Colonic mucosa (tissue), 4 donors: ENCODE measurements around the gene SYT17. TPM values are rescaled to one million over a fixed set of nuclear protein-coding genes. Genes with fewer than 3 reads are reported as not detected.

Source experiments
- DNase-seq: peaks from one replicate; pipeline ENCODE4 v3.0.0-alpha.2; 2020
- H3K27ac ChIP-seq: fragments of 200-600 bp; one replicate; pipeline ENCODE4 v1.8.0; 2021
- H3K27me3 ChIP-seq: fragments of 200-600 bp; one replicate; pipeline ENCODE4 v1.8.0; 2021
- H3K36me3 ChIP-seq: fragments of 200-600 bp; one replicate; pipeline ENCODE4 v1.8.0; 2021
- H3K4me1 ChIP-seq: fragments of 200-600 bp; one replicate; pipeline ENCODE4 v1.8.0; 2021; ENCODE audit warnings: mild to moderate bottlenecking
- H3K4me3 ChIP-seq: fragments of 200-600 bp; one replicate; pipeline ENCODE4 v1.8.0; 2021
- H3K9ac ChIP-seq, 2 donors: one replicate each; pipeline ENCODE4 v1.7.0; 2013; ENCODE audit warnings: control low read depth in 2 of 2, low read depth in 2 of 2, low read length in 2 of 2
- H3K9me3 ChIP-seq: fragments of 200-600 bp; one replicate; pipeline ENCODE4 v1.8.0; 2021
- intact Hi-C: fragments of 100-400 bp; cut with DNase I; formaldehyde crosslinking; loops from one replicate; pipeline ENCODE4 v1.14.1; 2022
- total RNA-seq, 2 donors: library from RNA; stranded (reverse); fragmentation: NEBNext Ultra II Directional in 1 of 2; extraction: Animal tissue kit (Norgen Biotek cat#: 25700) in 1 of 2; gene quantifications; one replicate each; pipeline ENCODE4 v1.2.1, GENCODE V29; 2021
- TF ChIP-seq, protein P1 (sequence below): fragments of 200-600 bp; IDR thresholded peaks from one replicate; pipeline ENCODE4 v1.8.0; 2022; ENCODE audit warnings: antibody characterized with exemption, mild to moderate bottlenecking
- donor health status: healthy.
- donor health status: DM: no; HTN: no; CAD: no.
- donor health status: DM: no; HTN: no; CAD: no.

SYT17 gene
- total RNA-seq, 2 donors from 2014 or later = 5.1 to 5.5 TPM

DNA sequence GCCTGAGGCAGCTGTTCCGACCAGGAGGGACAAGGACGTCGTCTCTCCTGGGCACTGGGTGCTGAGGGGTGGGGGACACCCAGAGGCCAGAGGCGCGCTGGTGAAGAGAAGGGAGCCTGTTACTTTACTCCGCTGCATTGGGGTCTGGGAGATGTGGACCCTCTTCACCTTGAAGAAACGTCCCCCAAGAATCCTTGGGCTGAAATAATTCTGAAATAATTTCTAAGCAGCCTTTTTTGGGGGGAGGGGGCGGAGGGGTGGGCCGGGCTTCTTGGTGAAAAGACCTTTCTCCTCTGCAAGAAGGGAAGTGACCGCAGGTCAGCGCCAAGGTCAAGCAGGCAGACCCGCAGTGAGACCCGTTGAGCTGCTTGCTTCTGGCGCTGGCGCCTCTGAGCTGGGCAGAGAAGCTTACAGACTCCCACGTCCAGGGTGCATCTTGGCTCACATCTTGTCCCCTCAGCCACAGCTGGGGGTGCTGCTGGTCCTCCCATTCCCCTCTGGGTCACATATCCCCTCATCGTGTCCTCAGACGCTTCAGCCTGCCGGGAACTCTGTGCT, 1.1 kb downstream of the SYT17 start:
- intact Hi-C loops = no loop called here
- TF ChIP-seq, protein P1, sequence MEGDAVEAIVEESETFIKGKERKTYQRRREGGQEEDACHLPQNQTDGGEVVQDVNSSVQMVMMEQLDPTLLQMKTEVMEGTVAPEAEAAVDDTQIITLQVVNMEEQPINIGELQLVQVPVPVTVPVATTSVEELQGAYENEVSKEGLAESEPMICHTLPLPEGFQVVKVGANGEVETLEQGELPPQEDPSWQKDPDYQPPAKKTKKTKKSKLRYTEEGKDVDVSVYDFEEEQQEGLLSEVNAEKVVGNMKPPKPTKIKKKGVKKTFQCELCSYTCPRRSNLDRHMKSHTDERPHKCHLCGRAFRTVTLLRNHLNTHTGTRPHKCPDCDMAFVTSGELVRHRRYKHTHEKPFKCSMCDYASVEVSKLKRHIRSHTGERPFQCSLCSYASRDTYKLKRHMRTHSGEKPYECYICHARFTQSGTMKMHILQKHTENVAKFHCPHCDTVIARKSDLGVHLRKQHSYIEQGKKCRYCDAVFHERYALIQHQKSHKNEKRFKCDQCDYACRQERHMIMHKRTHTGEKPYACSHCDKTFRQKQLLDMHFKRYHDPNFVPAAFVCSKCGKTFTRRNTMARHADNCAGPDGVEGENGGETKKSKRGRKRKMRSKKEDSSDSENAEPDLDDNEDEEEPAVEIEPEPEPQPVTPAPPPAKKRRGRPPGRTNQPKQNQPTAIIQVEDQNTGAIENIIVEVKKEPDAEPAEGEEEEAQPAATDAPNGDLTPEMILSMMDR = no peak
- peak overlapping the region; percentile 62 for H3K4me3 ChIP-seq
- H3K9me3 ChIP-seq = no peaks in the 10 kb centered on the region
- no peaks in the 10 kb centered on the region for H3K4me1 ChIP-seq
- no peaks in the 10 kb centered on the region for H3K27me3 ChIP-seq
- H3K36me3 ChIP-seq = no peaks in the 10 kb centered on the region
- no peak overlapping the region for H3K9ac ChIP-seq
- no peak overlapping the region for H3K27ac ChIP-seq
- no peak for DNase-seq

DNA sequence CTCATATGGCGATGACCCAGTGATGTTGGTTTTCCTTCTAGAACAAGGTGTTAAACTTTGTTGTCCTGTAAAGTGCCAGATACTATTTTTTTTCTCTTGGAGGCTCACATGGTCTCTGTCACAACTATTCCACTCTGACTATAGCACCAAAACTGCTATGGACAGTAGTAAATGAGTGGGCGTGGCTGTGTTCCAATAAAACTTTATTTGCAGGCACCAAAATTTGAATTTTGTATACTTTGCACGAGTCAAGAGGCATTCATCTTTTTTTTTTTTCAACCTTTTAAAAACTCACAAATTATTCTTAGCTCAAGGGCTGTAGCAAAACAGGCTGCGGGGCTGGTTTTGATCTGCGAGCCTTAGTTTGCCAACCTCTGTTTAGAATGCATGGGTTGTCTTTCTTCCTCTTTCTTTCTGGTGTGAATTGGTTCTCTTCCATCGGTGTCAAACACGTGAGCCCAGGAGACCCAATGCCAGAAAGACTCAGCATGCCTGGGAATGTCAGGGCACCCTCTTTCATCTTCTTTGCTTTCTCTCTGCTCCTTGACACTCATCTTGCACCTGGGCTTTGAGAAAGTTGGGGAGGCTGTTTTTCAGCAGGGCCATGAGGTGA, 2.1 kb downstream of the SYT17 start:
- no peak overlapping the region for H3K9ac ChIP-seq

DNA sequence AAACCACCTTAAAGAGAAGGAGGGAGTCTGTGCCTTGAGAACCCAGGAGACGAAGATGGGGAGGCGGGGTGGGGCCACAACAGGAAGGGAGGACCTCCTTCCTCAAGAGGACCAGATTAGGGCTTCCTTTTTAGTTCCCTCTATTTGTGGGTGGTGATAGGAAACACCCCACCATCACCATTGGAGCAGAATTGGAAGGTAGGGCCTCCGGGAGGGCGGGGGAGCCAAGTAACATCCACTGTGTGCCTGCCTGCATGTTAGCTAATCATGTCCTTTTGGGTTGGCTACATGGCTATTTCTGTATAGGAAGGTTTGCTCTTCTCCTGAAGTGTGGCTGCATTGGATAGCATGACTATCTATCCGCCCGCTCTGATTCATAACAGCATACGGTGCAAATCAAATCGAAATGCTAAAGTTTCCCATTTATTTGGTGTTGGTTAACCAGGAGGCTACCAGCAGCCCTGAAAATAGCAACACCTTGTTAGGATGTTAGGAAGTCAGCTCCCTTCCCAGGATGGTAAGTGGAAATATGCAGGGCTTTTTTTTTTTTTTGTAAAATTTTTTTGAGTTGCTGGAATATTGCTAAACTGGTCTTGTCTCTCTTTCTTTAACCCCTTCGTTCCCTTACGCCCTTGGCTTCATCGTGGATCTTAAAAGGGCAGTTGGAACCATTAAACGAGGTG, 4.2 kb downstream of the SYT17 start:
- H3K4me3 ChIP-seq = no peak overlapping the region
- H3K4me1 ChIP-seq = no peaks in the 10 kb centered on the region
- H3K36me3 ChIP-seq = no peaks in the 10 kb centered on the region
- TF ChIP-seq, protein P1 = no peak
- no peak overlapping the region for H3K27ac ChIP-seq
- DNase-seq = no peak
- intact Hi-C loops = loop anchor here (5.0 kb wide), 1 partner anchor 205 kb away; no protein-coding TSS in a partner anchor
- H3K27me3 ChIP-seq = no peaks in the 10 kb centered on the region
- no peak overlapping the region for H3K9ac ChIP-seq
- no peaks in the 10 kb centered on the region for H3K9me3 ChIP-seq

More for the DNA sequence above, 2.1 kb downstream of the SYT17 start:
- Histone ChIP-seq H3K9me3 (no peaks in the 10 kb centered on the region), H3K27ac (no peak overlapping the region), H3K4me3 (no peak overlapping the region), H3K27me3 (no peaks in the 10 kb centered on the region), H3K36me3 (no peaks in the 10 kb centered on the region), H3K4me1 (no peaks in the 10 kb centered on the region)
- TF ChIP-seq, protein P1 = no peak
- intact Hi-C loops = loop anchor here (5.0 kb wide), 1 partner anchor 207 kb away; no protein-coding TSS in a partner anchor
- DNase-seq = no peak

DNA sequence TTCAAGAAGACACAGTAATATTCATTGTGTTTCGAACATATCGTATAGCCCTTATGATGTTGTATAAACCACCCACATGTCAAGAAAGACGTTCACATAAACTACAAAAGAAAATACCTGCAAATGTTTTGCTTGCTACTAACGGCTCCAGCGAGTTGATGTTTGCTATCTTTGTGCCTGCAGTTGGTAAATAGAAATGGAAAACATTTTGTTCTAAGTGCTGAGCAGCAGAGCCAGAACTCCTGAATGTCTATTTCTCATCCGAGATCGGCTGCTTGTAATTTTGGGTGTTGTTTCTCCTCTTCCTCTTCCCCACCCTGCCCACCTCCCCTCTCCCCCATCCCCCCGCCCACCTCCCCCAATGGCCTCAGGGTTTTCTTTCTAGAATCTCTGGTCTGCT, 5.0 kb downstream of the SYT17 start:
- no peak overlapping the region for H3K27ac ChIP-seq
- TF ChIP-seq, protein P1 = no peak
- H3K4me3 ChIP-seq = no peak overlapping the region
- H3K27me3 ChIP-seq = no peaks in the 10 kb centered on the region
- H3K9me3 ChIP-seq = no peaks in the 10 kb centered on the region
- H3K36me3 ChIP-seq = no peaks in the 10 kb centered on the region
- no peak for DNase-seq
- no peak overlapping the region for H3K9ac ChIP-seq
- intact Hi-C loops = loop anchor here (5.0 kb wide), 1 partner anchor 204 kb away; no protein-coding TSS in a partner anchor
- H3K4me1 ChIP-seq = no peaks in the 10 kb centered on the region

DNA sequence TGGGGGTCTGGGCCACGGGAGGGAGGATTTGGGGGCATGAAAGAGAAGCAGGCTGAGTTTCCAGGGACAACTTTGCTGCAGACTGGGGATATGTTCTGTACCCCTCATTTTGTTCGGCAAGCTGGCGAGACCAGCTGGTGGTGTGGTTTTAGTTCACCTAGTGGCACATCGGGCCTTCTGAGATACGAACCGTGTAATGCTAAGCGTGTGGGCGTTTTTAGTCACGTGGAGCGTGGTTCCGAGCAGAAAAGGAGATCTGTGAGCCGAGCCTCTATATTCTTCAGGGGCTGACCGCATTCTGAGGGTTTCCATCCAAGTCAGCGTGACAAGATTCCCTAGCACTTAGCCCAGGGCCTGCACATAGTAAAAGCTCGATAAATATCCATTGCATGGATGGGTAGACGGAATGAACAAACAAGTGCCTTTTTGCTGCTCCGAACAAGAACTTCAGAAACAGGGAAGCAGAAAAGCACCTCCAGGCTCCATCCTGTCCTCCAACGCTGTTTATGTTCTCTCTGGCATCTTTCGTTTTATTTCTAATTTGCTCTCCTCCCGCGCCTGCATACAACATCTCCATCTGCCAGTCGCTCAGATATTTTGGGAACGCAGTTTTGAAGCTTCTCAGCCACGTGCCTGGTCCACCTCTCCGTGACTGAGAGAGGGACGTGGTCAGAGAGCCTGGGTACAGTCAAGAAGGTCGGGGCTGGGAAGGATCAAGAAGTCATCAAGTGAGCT, 5.8 kb downstream of the SYT17 start:
- H3K27ac ChIP-seq = no peak overlapping the region
- no peaks in the 10 kb centered on the region for H3K27me3 ChIP-seq
- no peaks in the 10 kb centered on the region for H3K4me1 ChIP-seq
- intact Hi-C loops = loop anchor here (5.0 kb wide), 1 partner anchor 203 kb away; no protein-coding TSS in a partner anchor
- no peak for DNase-seq
- TF ChIP-seq, protein P1 = no peak
- no peaks in the 10 kb centered on the region for H3K9me3 ChIP-seq
- no peak overlapping the region for H3K4me3 ChIP-seq
- H3K36me3 ChIP-seq = no peaks in the 10 kb centered on the region
- no peak overlapping the region for H3K9ac ChIP-seq
